SK-N-SH (cell line): ENCODE results near the gene TP73. TPM values are rescaled to one million over a fixed set of nuclear protein-coding genes. Genes with fewer than 3 reads are reported as not detected.

Source experiments
- CTCF ChIA-PET: fragments of 300-600, 350-600 bp; formaldehyde crosslinking; extraction: SDS; loops from one replicate; lab custom pipeline; 2021; lab: Yijun Ruan, JAX
- POLR2A ChIA-PET: fragments of 350-600 bp; sonication (Branson Sonifier 250); formaldehyde crosslinking; extraction: SDS; loops from one replicate; lab custom pipeline; 2020; ENCODE audit warnings: antibody characterized with exemption, inconsistent platforms; lab: Yijun Ruan, JAX
- DNase-seq: peaks from one replicate; pipeline ENCODE4 v3.0.0; 2012
- H2AFZ ChIP-seq: fragments of 200-600 bp; sonication (generic); 2 replicates; pipeline ENCODE4 v1.8.1; 2016; ENCODE audit warnings: antibody characterized with exemption, mild to moderate bottlenecking, low read depth
- H3F3A ChIP-seq: fragments of 200-600 bp; sonication (generic); replicated peaks from 2 replicates; pipeline ENCODE3; 2016; ENCODE audit warnings: antibody characterized with exemption, mild to moderate bottlenecking; ENCODE audit not compliant: insufficient read depth
- H3K27ac ChIP-seq, 2 experiments: fragments of 200-500 bp in 1 of 2; fragments of 200-600 bp in 1 of 2; sonication (Bioruptor generic) in 1 of 2; sonication (generic), shearing (Covaris generic) in 1 of 2; 2 replicates each; pipeline versions ENCODE4 v1.5.1 to v1.6.1; 2014 to 2016; ENCODE audit warnings: low read depth in 2 of 2, inconsistent platforms in 1 of 2, low read length in 1 of 2, mild to moderate bottlenecking in 1 of 2, mixed read lengths in 1 of 2
- H3K27me3 ChIP-seq: fragments of 200-600 bp; sonication (generic), shearing (Covaris generic); 2 replicates; pipeline ENCODE4 v1.6.1; 2016; ENCODE audit warnings: mixed run types; ENCODE audit not compliant: insufficient read depth
- H3K36me3 ChIP-seq, 2 experiments: fragments of 200-500 bp in 1 of 2; fragments of 200-600 bp in 1 of 2; sonication (Bioruptor generic) in 1 of 2; sonication (generic) in 1 of 2; replicated peaks in 1 of 2; 2 replicates each; pipeline versions ENCODE3 to v1.5.1; 2014 to 2016; ENCODE audit warnings: low read length in 1 of 2, mild to moderate bottlenecking in 1 of 2; ENCODE audit not compliant: insufficient read depth in 2 of 2, control insufficient read depth in 1 of 2
- H3K4me1 ChIP-seq, 2 experiments: fragments of 200-500 bp in 1 of 2; fragments of 200-600 bp in 1 of 2; sonication (Bioruptor generic) in 1 of 2; sonication (generic), shearing (Covaris generic) in 1 of 2; 2 replicates each; pipeline versions ENCODE4 v1.5.1 to v1.6.1; 2014 to 2016; ENCODE audit warnings: low read depth in 1 of 2, low read length in 1 of 2, mixed run types in 1 of 2; ENCODE audit not compliant: insufficient read depth in 2 of 2, control insufficient read depth in 1 of 2
- H3K4me2 ChIP-seq: fragments of 200-600 bp; sonication (generic), shearing (Covaris generic); 2 replicates; pipeline ENCODE4 v1.6.1; 2017; ENCODE audit warnings: mixed run types
- H3K4me3 ChIP-seq, 2 experiments: fragments of 200-500 bp in 1 of 2; fragments of 200-600 bp in 1 of 2; sonication (Bioruptor generic) in 1 of 2; sonication (generic), shearing (Covaris generic) in 1 of 2; 2 replicates each; pipeline versions ENCODE4 v1.5.1 to v1.8.1; 2014 to 2016; ENCODE audit warnings: low read depth in 2 of 2, inconsistent platforms in 1 of 2, low read length in 1 of 2, mild to moderate bottlenecking in 1 of 2, mixed read lengths in 1 of 2, moderate library complexity in 1 of 2
- H3K79me2 ChIP-seq: fragments of 200-600 bp; sonication (generic); 2 replicates; pipeline ENCODE4 v1.8.1; 2017; ENCODE audit warnings: mild to moderate bottlenecking; ENCODE audit not compliant: insufficient read depth
- H3K9ac ChIP-seq: fragments of 200-600 bp; sonication (generic); 2 replicates; pipeline ENCODE4 v1.6.1; 2017; ENCODE audit warnings: mixed run types
- H3K9me2 ChIP-seq: fragments of 200-600 bp; sonication (generic); 2 replicates; pipeline ENCODE4 v1.6.1; 2017; ENCODE audit warnings: mixed run types
- H3K9me3 ChIP-seq: fragments of 200-600 bp; sonication (generic); 2 replicates; pipeline ENCODE4 v1.6.1; 2017; ENCODE audit warnings: mixed run types, mild to moderate bottlenecking, moderate library complexity
- H4K20me1 ChIP-seq: fragments of 200-600 bp; sonication (generic); 2 replicates; pipeline ENCODE4 v1.6.1; 2017; ENCODE audit warnings: mild to moderate bottlenecking, mixed run types; ENCODE audit not compliant: insufficient read depth
- CHD2 ChIP-seq: fragments of 150-350 bp; IDR thresholded peaks from 2 replicates; pipeline ENCODE4 v1.6.1; 2018; ENCODE audit warnings: low read length; ENCODE audit not compliant: partially characterized antibody
- FOSL2 ChIP-seq: IDR thresholded peaks from 2 replicates; pipeline ENCODE4 v1.4.0; 2012; ENCODE audit warnings: low read depth, mild to moderate bottlenecking, moderate library complexity, borderline replicate concordance
- FOXJ3 ChIP-seq: sonication (generic); formaldehyde crosslinking; IDR thresholded peaks from 2 replicates; pipeline ENCODE4 v1.5.1; 2020; ENCODE audit warnings: mild to moderate bottlenecking, missing genetic modification reagents
- GATA2 ChIP-seq: sonication (generic); formaldehyde crosslinking; IDR thresholded peaks from 2 replicates; pipeline ENCODE4 v1.5.0; 2020; ENCODE audit warnings: mild to moderate bottlenecking, missing genetic modification reagents
- MXI1 ChIP-seq: IDR thresholded peaks from 2 replicates; pipeline ENCODE4 v1.6.1; 2012; ENCODE audit warnings: mild to moderate bottlenecking, low read depth, low read length, improper control_type of control experiment
- RAD21 ChIP-seq: IDR thresholded peaks from 2 replicates; pipeline ENCODE4 v1.6.1; 2012; ENCODE audit warnings: mild to moderate bottlenecking, low read length
- RCOR1 ChIP-seq: fragments of 150-350 bp; IDR thresholded peaks from 2 replicates; pipeline ENCODE4 v1.6.1; 2017; ENCODE audit warnings: antibody characterized with exemption, low read length
- RXRA ChIP-seq: IDR thresholded peaks from 2 replicates; pipeline ENCODE4 v1.4.0; 2012; ENCODE audit warnings: low read depth, mild to moderate bottlenecking, borderline replicate concordance
- TAF1 ChIP-seq: IDR thresholded peaks from 2 replicates; pipeline ENCODE4 v1.6.1; 2012; ENCODE audit warnings: low read depth, mild to moderate bottlenecking, low read length, moderate library complexity, borderline replicate concordance
- WGBS: methylation state at CpG from one replicate; pipeline ENCODE4 v1.1.6; 2017; ENCODE audit warnings: low lambda C conversion rate; 5-methylcytosine and 5-hydroxymethylcytosine counted together
- polyA plus RNA-seq, 3 experiments: library from polyadenylated mRNA; depleted of rRNA; stranded (reverse); fragments of >200 nt; gene quantifications; 2 replicates each; pipeline ENCODE4 v1.2.3, GENCODE V29; 2012
- TF ChIP-seq, protein P1 (sequence below): IDR thresholded peaks from 2 replicates; pipeline ENCODE4 v1.4.0; 2012; ENCODE audit warnings: low read depth
- TF ChIP-seq, protein P2 (sequence below): IDR thresholded peaks from 2 replicates; pipeline ENCODE4 v1.6.1; 2012; ENCODE audit warnings: mild to moderate bottlenecking, low read depth, low read length, moderate library complexity
- TF ChIP-seq, protein P3 (sequence below): IDR thresholded peaks from 2 replicates; pipeline ENCODE4 v1.4.0; 2012; ENCODE audit warnings: low read depth, borderline replicate concordance

Gene TP73
- polyA plus RNA-seq, 1 of the 3 experiments (the other 2 are of a cell fraction): 0.64 TPM

DNA sequence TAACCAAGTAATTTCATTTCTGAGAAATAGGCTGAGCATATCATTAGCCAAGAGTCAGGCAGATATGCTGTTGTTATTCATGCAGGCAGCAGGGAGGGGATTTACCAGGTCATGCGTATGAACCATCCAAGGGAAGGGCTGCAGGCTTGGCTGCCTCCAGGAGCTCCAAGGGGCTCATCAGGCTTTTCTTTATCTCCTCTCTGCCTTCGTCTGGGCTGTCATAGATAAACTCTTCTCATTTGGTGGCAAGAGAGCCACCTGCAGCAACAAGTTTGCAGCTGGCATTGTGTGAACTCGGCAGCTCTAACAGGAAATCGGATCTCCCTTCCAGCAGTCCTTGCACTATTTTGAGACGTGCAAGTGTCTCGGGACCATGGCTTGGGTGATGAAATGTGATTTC is 107.5 kb downstream of the TP73 start:
- H2AFZ ChIP-seq: no peak overlapping the region
- H3K27me3 ChIP-seq: no peaks in the 10 kb centered on the region
- H3K27ac ChIP-seq: no peak overlapping the region
- TF ChIP-seq, protein P1, sequence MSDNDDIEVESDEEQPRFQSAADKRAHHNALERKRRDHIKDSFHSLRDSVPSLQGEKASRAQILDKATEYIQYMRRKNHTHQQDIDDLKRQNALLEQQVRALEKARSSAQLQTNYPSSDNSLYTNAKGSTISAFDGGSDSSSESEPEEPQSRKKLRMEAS: no peak
- TF ChIP-seq RCOR1 (no peak), FOXJ3 (no peak), CHD2 (no peak), TAF1 (no peak), GATA2 (CRISPR knock-in tag) (no peak)
- TF ChIP-seq, protein P2, sequence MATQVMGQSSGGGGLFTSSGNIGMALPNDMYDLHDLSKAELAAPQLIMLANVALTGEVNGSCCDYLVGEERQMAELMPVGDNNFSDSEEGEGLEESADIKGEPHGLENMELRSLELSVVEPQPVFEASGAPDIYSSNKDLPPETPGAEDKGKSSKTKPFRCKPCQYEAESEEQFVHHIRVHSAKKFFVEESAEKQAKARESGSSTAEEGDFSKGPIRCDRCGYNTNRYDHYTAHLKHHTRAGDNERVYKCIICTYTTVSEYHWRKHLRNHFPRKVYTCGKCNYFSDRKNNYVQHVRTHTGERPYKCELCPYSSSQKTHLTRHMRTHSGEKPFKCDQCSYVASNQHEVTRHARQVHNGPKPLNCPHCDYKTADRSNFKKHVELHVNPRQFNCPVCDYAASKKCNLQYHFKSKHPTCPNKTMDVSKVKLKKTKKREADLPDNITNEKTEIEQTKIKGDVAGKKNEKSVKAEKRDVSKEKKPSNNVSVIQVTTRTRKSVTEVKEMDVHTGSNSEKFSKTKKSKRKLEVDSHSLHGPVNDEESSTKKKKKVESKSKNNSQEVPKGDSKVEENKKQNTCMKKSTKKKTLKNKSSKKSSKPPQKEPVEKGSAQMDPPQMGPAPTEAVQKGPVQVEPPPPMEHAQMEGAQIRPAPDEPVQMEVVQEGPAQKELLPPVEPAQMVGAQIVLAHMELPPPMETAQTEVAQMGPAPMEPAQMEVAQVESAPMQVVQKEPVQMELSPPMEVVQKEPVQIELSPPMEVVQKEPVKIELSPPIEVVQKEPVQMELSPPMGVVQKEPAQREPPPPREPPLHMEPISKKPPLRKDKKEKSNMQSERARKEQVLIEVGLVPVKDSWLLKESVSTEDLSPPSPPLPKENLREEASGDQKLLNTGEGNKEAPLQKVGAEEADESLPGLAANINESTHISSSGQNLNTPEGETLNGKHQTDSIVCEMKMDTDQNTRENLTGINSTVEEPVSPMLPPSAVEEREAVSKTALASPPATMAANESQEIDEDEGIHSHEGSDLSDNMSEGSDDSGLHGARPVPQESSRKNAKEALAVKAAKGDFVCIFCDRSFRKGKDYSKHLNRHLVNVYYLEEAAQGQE: no peak
- TF ChIP-seq, all 33 proteins: peak for 0
- no peak overlapping the region for H3K4me2 ChIP-seq
- no peaks in the 10 kb centered on the region for H3K36me3 ChIP-seq
- 51% methylated on average over 6 of the region's 6 CpGs for WGBS
- ChIA-PET CTCF (interaction anchor here (1.0 kb wide), 1 partner anchor 35 kb away, joined by 3 read pairs; no protein-coding TSS in a partner anchor), POLR2A (no interaction called here)
- H4K20me1 ChIP-seq: no peaks in the 10 kb centered on the region
- no peak for DNase-seq
- no peak overlapping the region for H3K9ac ChIP-seq
- H3F3A ChIP-seq: no peaks in the 10 kb centered on the region
- H3K9me2 ChIP-seq: no peaks in the 10 kb centered on the region
- no peaks in the 10 kb centered on the region for H3K79me2 ChIP-seq
- H3K9me3 ChIP-seq: no peaks in the 10 kb centered on the region
- H3K4me1 ChIP-seq: no peaks in the 10 kb centered on the region
- H3K4me3 ChIP-seq: no peak overlapping the region

DNA sequence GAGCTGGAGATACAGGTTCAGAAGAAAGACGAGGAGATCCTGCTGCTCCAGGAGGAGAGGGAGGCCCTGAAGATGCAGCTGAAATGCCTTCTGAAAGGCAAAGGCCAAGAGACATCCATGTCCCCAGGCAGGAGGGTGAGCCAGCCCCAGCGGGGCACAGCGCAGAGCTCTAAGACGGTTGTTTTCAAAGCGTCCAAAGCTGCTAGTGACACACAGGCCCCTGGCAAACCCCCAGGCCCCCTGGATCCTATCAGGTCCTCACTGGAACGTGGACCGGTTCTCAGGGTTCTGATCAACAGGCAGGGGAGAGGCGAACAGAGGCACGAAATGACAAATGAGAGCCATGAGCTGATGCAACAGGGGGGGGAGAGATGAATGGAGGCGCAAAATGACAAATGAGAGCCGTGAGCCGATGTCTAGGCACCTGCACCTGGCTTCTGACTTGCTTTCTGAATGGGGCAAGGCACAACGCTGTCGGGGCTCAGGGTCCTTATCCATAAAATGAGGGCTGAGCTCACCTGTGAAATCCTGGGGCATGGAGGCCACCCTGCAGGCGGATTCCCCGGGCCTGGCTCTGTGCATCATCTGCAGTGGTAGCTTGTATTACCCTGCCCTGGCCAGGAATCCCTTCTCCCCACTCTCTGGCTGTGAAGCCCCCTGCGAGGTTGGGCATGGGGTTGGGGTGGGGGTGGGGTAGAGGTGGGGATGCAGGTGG is 109.1 kb downstream of the TP73 start:
- H3K9me3 ChIP-seq: no peaks in the 10 kb centered on the region
- H3K4me1 ChIP-seq: no peaks in the 10 kb centered on the region
- no peaks in the 10 kb centered on the region for H3K27me3 ChIP-seq
- H4K20me1 ChIP-seq: no peaks in the 10 kb centered on the region
- H3K36me3 ChIP-seq: no peaks in the 10 kb centered on the region
- no peak for DNase-seq
- no peak overlapping the region for H2AFZ ChIP-seq
- TF ChIP-seq RAD21: no peak
- TF ChIP-seq FOSL2: no peak
- TF ChIP-seq, protein P2: no peak
- TF ChIP-seq RXRA: no peak
- TF ChIP-seq, protein P3, sequence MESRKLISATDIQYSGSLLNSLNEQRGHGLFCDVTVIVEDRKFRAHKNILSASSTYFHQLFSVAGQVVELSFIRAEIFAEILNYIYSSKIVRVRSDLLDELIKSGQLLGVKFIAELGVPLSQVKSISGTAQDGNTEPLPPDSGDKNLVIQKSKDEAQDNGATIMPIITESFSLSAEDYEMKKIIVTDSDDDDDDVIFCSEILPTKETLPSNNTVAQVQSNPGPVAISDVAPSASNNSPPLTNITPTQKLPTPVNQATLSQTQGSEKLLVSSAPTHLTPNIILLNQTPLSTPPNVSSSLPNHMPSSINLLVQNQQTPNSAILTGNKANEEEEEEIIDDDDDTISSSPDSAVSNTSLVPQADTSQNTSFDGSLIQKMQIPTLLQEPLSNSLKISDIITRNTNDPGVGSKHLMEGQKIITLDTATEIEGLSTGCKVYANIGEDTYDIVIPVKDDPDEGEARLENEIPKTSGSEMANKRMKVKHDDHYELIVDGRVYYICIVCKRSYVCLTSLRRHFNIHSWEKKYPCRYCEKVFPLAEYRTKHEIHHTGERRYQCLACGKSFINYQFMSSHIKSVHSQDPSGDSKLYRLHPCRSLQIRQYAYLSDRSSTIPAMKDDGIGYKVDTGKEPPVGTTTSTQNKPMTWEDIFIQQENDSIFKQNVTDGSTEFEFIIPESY: no peak
- no peak for TF ChIP-seq MXI1
- H3K4me3 ChIP-seq: no peak overlapping the region
- H3K9me2 ChIP-seq: no peaks in the 10 kb centered on the region
- 46% methylated on average over 12 of the region's 17 CpGs for WGBS
- POLR2A ChIA-PET: no interaction called here
- H3K4me2 ChIP-seq: no peak overlapping the region
- H3F3A ChIP-seq: no peaks in the 10 kb centered on the region
- no peaks in the 10 kb centered on the region for H3K79me2 ChIP-seq
- CTCF ChIA-PET: interaction anchor here (1.3 to 1.5 kb wide), 2 partner anchors 37 to 308 kb away, joined by 5 to 7 read pairs; no protein-coding TSS in a partner anchor
- H3K27ac ChIP-seq: no peak overlapping the region
- no peak overlapping the region for H3K9ac ChIP-seq
